HG02763 (cell line): ENCODE results near the gene DSCAML1.

Experiments
- ATAC-seq: cut with Tn5 transposase; IDR thresholded peaks from one replicate; pipeline ENCODE4 v1.9.1; 2021; ENCODE audit warnings: mild to moderate bottlenecking, moderate library complexity; ENCODE audit not compliant: unreplicated experiment

Gene DSCAML1

GRCh38 chr11:117619661-117620060 is 177.4 kb downstream of the DSCAML1 start:
- ATAC-seq = no peak

DNA sequence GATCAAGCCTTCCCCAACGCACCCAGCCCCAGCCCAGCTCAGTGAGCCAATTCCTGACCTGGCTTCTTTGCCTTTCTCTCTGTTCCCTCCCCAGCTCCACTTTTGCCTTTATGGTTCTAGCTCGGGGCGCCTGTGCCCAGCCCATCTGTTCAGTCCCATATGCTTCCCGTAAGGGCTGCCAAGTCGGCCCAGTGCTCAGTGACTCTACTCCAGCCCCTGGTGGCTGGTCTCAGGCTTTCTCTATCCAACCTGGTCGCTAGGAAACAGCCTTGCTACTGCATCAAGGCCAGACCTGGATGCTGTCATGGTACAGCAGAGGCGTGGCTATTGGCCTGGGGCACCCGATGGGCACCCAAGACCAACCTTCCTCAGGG is 178.0 kb downstream of the DSCAML1 start:
- no peak for ATAC-seq

- no peak for ATAC-seq
Measured at GRCh38 chr11:117618302-117618981, 178.6 kb downstream of the DSCAML1 start.

DNA sequence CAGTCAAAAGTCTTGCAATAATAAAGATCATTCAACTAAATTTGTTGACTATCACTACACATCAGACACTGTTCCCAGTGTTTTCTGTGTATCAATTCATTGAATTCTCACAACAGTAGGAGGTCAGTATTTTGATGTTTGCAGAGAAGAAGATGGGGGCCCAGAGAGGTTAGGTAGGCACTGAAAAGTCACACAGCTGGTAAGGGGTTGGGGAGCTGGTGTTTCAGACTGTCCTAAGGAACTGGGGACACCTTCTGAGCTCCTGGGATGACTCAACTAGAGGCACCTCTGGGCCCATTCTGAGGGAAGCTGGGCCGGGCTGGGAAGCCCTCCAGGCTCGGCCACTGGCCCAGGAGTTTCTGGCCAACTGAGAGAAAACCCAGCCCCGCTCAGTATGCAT is 180.0 kb downstream of the DSCAML1 start:
- no peak for ATAC-seq

DNA sequence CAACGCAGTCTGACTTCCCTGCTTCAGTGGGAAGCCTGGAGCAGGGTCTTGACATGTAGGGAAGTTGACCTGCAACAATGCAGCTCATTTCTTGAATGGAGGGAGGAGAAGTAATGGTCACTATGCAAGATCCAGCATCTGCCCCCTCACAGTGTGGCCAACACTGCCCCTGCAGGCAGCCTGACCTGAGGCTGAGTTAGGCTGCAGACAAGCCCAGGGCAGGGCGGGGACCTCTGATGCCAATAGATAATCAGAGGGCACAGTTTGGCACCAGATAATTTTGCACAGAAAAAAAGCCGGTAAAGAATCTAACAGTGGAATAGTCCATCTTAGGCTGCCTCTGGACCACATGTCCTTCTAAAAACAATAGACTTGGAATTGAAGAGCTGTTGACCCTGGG is 182.3 kb downstream of the DSCAML1 start:
- ATAC-seq = no peak

DNA sequence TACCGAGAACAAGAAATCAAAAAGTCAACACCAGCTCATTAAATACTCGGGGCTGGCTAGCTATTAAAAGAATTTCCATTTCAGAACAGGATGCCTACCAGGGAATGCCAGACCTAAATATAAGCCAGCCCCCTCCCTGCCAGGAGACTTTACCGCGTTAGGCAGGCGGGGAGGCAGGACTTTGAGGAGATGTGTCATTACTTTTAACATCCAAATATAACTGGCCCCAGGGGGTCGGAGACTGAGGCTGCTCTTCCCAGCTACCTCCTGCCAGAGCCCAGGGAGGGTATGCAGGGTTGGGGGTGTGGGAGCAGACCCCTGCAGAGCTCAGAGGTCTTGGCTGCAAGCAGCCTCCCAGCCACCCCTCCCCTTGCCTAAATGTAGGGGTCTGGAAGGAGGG is 183.5 kb downstream of the DSCAML1 start:
- no peak for ATAC-seq

DNA sequence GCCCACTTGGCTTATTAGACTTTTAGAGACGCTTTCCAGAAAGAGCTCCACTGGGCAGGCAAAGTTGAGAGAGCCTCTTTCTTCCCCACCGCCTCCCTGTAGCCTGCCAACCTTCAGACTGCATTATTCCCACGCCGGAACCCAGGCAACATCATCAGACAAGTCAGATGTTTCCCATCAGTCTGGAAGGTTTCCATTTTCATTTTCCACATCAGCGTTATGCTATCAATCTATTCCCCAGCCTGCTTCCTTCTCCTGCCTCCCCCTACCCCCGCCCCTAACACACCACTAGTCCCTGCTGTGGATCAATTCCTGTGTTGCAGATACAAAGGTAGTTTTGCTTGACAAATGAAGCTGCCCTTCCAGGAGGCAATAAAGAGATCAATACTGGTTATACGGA is 184.8 kb downstream of the DSCAML1 start:
- ATAC-seq = no peak

GRCh38 chr11:117610901-117611300 is 186.1 kb downstream of the DSCAML1 start:
- ATAC-seq = no peak

DNA sequence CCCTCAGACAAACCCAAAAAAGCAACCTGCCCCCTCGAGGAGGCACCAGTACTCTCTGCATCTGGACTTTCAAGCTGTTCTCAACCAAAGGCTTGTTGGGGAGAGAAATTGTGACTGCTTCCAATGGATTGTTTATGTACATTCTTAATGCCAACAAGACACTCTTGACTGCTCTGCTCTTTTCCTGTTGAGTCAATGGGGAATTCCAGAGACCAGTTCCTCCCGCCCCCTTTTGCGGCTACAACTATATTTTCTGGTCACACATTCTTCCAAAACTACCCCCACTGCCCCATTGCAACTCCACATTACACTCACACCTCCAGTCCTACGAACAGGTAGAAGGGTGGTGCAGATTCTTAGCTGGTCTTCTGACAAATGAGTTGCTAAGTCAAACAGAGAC is 187.0 kb downstream of the DSCAML1 start:
- no peak for ATAC-seq

DNA sequence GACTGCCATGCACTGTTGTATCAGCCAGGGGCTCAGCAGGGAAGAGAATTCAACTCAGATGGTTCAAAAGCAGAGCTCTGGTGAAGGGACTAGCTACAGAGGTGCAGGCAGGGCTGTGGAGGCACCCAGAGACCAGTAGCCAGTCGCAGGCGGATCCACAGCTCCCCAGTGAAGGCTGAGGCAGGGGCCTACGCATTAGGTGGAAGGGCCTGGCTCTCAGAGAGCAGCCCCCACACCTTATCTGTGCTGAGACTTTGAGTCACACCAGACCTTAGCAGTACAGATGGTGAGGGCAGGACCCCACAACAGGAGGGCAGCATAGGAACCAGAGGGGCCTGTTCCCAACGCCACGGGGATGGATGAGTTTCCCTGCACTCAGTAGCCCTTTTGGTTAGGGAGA is 189.6 kb downstream of the DSCAML1 start:
- no peak for ATAC-seq

- ATAC-seq = no peak
Measured at GRCh38 chr11:117606790-117607189, 190.2 kb downstream of the DSCAML1 start.

- ATAC-seq = peak; percentile 54
Measured at GRCh38 chr11:117606211-117606610, 190.8 kb downstream of the DSCAML1 start.

- ATAC-seq = no peak
Measured at GRCh38 chr11:117605331-117605730, 191.7 kb downstream of the DSCAML1 start.

GRCh38 chr11:117604336-117604995 is 192.6 kb downstream of the DSCAML1 start:
- ATAC-seq = no peak

- ATAC-seq = no peak
Measured at GRCh38 chr11:117603932-117604331, 193.1 kb downstream of the DSCAML1 start.

DNA sequence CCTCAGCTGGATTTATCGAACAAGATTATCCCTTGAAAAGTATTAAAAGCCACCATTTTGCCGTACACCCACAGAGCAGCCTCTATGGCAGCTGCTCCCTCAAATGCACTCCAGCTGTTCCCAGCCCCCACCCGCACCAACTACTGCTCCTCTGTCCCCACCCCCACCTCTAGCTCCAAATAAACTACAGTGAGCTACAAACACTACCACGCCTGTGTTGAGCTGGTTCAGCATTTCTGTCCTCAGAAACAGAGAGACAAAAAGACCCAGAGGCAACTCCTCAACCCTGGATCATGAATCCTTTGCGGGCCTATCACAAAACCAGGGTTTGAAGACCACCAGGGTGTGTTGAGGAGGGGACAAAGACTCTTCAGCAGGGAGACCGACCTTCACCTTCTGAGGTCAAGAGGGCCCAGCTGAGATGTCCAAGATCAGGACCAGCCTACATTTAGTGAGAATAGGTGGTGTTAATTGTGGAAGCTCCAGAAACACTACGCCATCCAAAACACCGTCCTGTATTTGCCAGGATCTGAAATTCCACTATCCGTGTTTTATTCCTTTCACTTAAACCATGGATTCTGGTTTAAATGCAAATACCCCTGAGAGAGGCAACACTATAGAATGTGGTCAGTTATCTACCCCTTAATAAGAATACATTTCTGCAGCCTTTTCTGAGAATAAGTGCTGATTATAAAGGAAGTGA is 195.9 kb downstream of the DSCAML1 start:
- ATAC-seq = no peak

- no peak for ATAC-seq
Measured at GRCh38 chr11:117600234-117600783, 196.7 kb downstream of the DSCAML1 start.

- ATAC-seq = no peak
Measured at GRCh38 chr11:117597071-117597470, 199.9 kb downstream of the DSCAML1 start.

- ATAC-seq = no peak
Measured at GRCh38 chr11:117595440-117595839, 201.6 kb downstream of the DSCAML1 start.

- no peak for ATAC-seq
Measured at GRCh38 chr11:117594721-117595120, 202.3 kb downstream of the DSCAML1 start.

- no peak for ATAC-seq
Measured at GRCh38 chr11:117593065-117593464, 204.0 kb downstream of the DSCAML1 start.
